H1 (cell line): ENCODE results near the gene CST4.

ENCODE experiments used
- EP300 ChIP-seq, 2 experiments: IDR thresholded peaks; 1 replicate in 1 of 2; 2 replicates in 1 of 2; pipeline ENCODE4 v1.6.1; 2011 to 2012; ENCODE audit warnings: low read depth in 2 of 2, low read length in 2 of 2, mild to moderate bottlenecking in 2 of 2, borderline replicate concordance in 1 of 2, inconsistent platforms in 1 of 2, moderate library complexity in 1 of 2
- EZH2 ChIP-seq: fragments of 200-600 bp; sonication (generic); IDR thresholded peaks from 2 replicates; pipeline ENCODE4 v1.7.1; 2012; ENCODE audit warnings: low read depth, mild to moderate bottlenecking, moderate library complexity, low read length, inconsistent platforms; ENCODE audit not compliant: severe bottlenecking
- GABPA ChIP-seq: IDR thresholded peaks from 2 replicates; pipeline ENCODE4 v1.6.1; 2011; ENCODE audit warnings: mild to moderate bottlenecking, low read length, moderate library complexity, borderline replicate concordance; ENCODE audit not compliant: insufficient read depth
- PHF8 ChIP-seq: fragments of 200-600 bp; sonication (generic); conservative IDR thresholded peaks from 2 replicates; pipeline ENCODE4 v1.7.1; 2012; ENCODE audit warnings: low read depth, mild to moderate bottlenecking, inconsistent platforms, low read length, moderate library complexity
- POLR2A ChIP-seq, 2 experiments: IDR thresholded peaks; 1 replicate in 1 of 2; 2 replicates in 1 of 2; pipeline ENCODE4 v1.6.1; 2011; ENCODE audit warnings: low read depth in 2 of 2, low read length in 2 of 2, mild to moderate bottlenecking in 2 of 2; ENCODE audit errors: control extremely low read depth in 1 of 2
- POLR2AphosphoS5 ChIP-seq: IDR thresholded peaks from 2 replicates; pipeline ENCODE4 v1.6.1; 2011; ENCODE audit warnings: low read depth, low read length
- RAD21 ChIP-seq, 2 experiments: IDR thresholded peaks in 1 of 2; conservative IDR thresholded peaks in 1 of 2; 2 replicates each; pipeline ENCODE4 v1.6.1; 2011; ENCODE audit warnings: low read depth in 2 of 2, low read length in 2 of 2, improper control_type of control experiment in 1 of 2, inconsistent platforms in 1 of 2, mild to moderate bottlenecking in 1 of 2, moderate library complexity in 1 of 2
- SIN3A ChIP-seq, 2 experiments: IDR thresholded peaks in 1 of 2; conservative IDR thresholded peaks in 1 of 2; 2 replicates each; pipeline ENCODE4 v1.6.1; 2011 to 2012; ENCODE audit warnings: low read length in 2 of 2, improper control_type of control experiment in 1 of 2, low read depth in 1 of 2, mild to moderate bottlenecking in 1 of 2
- SP1 ChIP-seq: IDR thresholded peaks from 2 replicates; pipeline ENCODE4 v1.6.1; 2011; ENCODE audit warnings: low read depth, low read length
- TEAD4 ChIP-seq: IDR thresholded peaks from 2 replicates; pipeline ENCODE4 v1.6.1; 2012; ENCODE audit warnings: low read depth, low read length, inconsistent platforms, mixed read lengths
- TF ChIP-seq, protein P1 (sequence below), 3 experiments: IDR thresholded peaks; 1 replicate in 2 of 3; 2 replicates in 1 of 3; pipeline versions ENCODE4 v1.5.1 to v1.6.1; 2011; ENCODE audit warnings: low read length in 3 of 3, mild to moderate bottlenecking in 3 of 3, inconsistent platforms in 2 of 3, low read depth in 1 of 3, moderate library complexity in 1 of 3; ENCODE audit not compliant: insufficient read depth in 1 of 3; ENCODE audit errors: control extremely low read depth in 1 of 3

DNA sequence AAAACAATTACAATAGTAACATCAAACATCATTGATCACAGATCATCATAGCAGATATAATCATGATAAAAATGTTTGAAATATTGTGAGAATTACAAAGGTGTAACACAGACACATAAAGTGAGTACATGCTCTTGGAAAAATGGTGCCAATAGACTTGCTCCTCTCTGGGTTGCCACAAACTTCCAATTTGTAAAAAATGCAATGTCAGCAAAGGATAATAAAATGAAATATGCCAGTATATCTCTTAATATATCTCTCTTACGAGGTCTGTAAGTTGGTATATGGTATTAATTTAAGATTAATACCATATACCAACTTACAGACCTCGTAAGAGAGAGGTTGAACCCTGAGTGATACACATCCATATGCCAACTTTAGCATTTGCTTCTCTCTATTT lies 37.7 kb downstream of the CST4 start:
- TF ChIP-seq, protein P1, sequence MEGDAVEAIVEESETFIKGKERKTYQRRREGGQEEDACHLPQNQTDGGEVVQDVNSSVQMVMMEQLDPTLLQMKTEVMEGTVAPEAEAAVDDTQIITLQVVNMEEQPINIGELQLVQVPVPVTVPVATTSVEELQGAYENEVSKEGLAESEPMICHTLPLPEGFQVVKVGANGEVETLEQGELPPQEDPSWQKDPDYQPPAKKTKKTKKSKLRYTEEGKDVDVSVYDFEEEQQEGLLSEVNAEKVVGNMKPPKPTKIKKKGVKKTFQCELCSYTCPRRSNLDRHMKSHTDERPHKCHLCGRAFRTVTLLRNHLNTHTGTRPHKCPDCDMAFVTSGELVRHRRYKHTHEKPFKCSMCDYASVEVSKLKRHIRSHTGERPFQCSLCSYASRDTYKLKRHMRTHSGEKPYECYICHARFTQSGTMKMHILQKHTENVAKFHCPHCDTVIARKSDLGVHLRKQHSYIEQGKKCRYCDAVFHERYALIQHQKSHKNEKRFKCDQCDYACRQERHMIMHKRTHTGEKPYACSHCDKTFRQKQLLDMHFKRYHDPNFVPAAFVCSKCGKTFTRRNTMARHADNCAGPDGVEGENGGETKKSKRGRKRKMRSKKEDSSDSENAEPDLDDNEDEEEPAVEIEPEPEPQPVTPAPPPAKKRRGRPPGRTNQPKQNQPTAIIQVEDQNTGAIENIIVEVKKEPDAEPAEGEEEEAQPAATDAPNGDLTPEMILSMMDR (IDR thresholded peaks at IDR 0.05; ENCODE audit: control extremely low read depth in 1 of 3, insufficient read depth in 1 of 3, low read depth in 1 of 3, low read length in 3 of 3): no peak
- TF ChIP-seq TEAD4 (no peak), POLR2A (IDR thresholded peaks at IDR 0.05; ENCODE audit: control extremely low read depth in 1 of 2, low read depth in 2 of 2, low read length in 2 of 2) (no peak), EZH2 (no peak), SIN3A (conservative IDR thresholded peaks at IDR 0.05 in 1 of 2, IDR thresholded peaks at IDR 0.05 in 1 of 2; ENCODE audit: low read depth in 1 of 2, low read length in 2 of 2) (no peak), POLR2AphosphoS5 (no peak), GABPA (no peak), PHF8 (no peak), EP300 (IDR thresholded peaks at IDR 0.05; ENCODE audit: borderline replicate concordance in 1 of 2, low read depth in 2 of 2, low read length in 2 of 2) (no peak), SP1 (no peak), RAD21 (IDR thresholded peaks at IDR 0.05 in 1 of 2, conservative IDR thresholded peaks at IDR 0.05 in 1 of 2; ENCODE audit: low read depth in 2 of 2, low read length in 2 of 2) (no peak)
